Urothelium cell line (cell line): ENCODE measurements around the gene GPC4.
A peak's percentile ranks its signal among the peaks of the same experiment; 100 is the strongest.

Experiments used
- DNase-seq: peaks from one replicate; pipeline ENCODE4 v3.0.0; 2011; ENCODE audit warnings: low spot score, mixed read lengths
- FAIRE-seq: peaks from 2 replicates; lab custom pipeline; 2011; peaks lifted over from hg19 to GRCh38; lab: Jason Lieb, UNC

The GPC4 gene

DNA sequence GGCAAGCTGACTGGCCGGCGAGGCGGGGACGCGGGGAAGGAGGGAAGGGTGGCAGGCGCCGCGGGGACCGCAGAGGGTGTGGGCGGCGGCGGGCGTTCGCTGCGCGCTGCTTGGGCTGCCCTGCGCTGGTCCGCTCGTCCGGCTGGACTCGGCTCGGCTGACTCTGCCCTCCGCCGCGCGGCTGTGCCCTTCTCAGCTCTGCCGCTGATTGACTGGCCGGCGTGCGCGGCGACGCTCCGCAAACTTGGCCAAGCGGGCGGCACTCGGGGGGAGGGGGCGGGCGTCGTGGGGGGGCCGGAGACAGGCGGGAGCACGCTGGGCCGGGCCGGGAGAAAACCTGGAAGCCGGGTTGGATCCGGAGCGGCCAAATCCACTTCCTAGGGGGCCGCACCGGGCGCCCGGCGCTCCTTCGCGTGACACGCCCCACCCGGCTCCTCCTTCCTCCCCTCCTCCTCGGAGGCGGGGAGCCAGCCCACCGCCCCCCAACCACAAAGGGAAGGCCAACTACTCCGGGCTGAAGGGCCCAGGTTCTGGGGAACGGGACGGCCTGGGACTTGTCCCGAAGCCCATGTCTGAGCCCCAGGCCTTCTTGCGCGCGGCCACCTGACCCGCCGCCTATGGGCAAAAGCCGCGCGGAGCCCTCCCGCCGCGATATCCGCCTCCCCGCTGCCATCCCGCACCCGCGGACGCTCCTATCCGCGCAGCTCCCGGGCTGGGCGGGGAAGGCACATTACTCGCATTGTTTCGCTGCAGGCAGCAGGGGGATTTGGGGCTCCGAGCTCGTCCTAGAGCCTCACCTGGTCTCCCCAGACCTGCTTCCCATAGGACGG is at the start of gene GPC4:
Gene GPC4 (minus strand): TSS at position 214 of the 830 bp plus-strand sequence. CDS start 524 bp downstream, outside the sequence.
- FAIRE-seq: no peak
- DNase-seq: peak; percentile 65

DNA sequence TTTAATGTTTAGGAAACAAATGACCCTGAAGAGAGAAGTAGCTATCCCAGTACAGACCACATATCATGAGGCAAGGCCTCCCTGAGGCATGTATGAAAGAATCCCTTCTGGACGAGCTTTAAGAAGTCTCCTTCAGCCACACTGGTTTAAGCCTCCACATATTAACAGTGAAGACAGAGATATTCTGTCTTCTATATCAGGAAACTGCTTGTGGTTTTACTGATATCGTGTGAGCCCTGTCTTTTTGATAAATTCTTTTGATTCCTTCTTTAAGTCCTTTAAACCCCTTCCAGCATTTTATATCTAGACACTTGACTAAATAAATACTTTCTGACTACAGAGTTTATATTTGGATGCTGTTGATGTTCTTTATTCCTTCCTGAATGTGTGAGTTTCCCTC is 45.9 kb upstream of the GPC4 start:
- FAIRE-seq: no peak

DNA sequence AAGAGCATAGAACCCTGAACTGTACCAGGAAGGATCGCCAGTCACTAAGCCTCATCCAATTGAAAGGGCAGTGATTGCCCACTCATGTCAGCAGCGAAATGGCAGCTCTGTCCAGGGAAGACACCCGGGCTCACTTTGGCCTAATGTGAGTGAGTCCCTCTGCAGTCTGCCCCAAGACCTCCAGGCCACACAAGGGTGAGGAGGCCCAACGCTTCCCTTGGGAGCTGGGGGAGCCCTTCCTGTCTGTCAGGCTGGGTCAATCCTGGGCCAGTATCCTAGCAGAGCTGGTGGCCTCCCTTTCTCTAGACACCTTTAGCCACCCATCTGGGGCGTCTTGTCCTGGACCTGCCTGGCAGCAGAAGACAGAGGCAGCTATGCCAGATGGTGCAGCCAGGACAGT is 39.6 kb upstream of the GPC4 start:
- FAIRE-seq (no peak), DNase-seq (no peak)

More for the DNA sequence above, 45.9 kb upstream of the GPC4 start:
- DNase-seq: no peak

DNA sequence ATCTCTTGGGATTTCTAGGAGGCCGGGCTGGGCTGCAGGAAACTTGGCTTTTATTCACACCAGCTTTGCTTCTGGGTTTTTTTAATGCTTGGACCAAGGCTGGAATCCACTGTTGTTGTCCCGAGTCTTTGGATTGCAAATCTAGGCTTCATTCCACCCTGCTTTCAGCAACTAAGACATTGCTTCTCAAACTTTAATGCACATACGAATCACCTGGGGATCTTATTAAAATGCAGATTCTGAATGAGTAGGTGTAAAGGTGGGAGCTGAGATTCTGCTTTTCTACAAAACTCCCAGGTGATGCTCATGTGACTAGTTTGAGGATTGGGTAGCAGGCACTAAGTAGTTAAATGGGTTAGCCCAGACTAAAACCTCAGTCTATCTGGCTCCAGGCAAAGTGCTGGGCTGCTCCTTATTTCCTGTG is 39.2 kb upstream of the GPC4 start:
- DNase-seq: no peak
- no peak for FAIRE-seq

DNA sequence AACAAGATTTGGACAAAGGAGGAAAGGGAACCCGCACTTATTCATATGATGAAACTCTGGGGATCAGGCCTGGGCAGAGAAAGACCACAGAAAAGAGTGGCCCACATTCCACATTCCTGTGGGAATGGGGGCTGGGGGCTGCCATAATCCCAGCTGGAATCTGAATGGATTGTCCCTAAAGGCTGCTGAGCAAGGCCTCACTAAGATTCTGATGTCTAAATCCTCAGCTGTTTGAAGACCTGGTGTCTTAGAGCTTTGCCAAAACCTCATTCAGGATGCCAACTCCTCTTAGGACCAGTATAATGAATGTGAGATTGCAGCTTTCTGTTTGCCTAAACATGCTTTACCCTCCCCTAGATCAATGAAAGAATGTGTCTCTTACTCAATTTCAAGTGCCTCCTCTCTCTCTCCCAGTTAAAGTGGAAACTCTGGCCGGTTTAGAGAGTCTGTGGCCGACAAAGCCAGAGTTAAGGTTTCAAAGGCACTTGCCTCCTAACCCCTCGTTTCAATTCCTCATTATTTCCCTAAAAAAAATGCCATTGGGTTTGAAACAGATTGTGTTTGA is 33.3 kb upstream of the GPC4 start:
- FAIRE-seq (no peak), DNase-seq (no peak)

DNA sequence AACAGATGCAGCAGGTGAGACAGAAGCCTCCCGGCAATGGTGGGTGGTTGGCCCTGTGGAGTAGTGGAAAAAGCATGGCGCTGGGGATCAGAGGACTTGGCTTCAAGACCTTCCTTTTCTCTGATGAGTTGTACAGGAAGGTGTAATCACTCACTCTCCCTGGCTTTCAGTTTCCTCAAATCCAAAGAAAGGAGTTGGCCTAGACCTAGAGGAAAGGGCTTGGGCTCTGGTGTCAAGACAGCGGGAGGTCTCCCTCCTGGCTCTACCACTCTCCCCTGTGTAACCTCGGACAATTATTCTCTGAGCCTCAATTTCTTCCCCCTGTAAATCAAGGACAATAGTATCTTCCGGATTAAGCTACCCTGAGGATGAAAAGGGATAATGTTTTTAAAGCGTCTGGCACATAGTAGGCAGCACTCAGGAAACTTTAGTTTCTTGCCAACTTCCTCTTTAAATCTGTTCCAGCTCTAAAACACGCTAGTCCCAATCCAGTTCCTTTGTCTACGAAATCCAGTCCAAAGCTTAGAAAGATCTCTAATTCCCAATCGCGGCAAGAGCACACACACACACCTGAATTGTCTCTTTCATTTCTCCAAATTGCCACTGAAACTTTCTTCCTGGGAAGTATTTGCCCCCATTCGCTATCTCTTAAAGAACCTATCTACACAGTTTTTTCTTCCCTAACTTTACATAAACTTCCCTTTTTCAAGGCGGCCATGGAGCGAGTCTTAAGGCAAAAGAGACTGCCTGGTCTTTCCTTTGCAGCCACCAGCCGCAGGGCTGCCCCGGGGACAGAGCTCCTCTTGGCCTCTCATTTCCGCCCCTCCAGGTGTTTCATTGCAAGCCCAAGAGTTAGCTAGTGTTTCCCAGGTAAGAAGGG is 29.9 kb upstream of the GPC4 start:
- DNase-seq (peak; percentile 6), FAIRE-seq (no peak)

DNA sequence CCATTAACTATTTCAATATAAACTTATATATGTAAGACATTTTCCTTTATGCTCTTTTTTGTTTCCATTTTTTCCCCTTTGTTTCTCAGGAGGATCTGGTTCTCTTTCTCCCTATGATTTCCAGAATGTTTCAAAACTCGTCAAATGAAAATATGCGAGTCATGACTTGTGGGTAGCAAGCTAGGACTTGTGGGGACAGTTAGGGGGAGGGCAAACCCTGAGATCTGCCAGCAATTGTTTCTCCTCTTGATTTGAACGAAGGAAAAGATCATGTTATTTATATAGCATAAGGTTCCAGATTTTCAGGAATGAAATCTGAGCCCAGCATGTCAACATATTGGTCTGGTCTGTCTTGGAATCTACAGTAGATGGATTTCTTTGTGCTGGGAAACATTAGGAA is 28.9 kb upstream of the GPC4 start:
- FAIRE-seq: no peak
- no peak for DNase-seq

DNA sequence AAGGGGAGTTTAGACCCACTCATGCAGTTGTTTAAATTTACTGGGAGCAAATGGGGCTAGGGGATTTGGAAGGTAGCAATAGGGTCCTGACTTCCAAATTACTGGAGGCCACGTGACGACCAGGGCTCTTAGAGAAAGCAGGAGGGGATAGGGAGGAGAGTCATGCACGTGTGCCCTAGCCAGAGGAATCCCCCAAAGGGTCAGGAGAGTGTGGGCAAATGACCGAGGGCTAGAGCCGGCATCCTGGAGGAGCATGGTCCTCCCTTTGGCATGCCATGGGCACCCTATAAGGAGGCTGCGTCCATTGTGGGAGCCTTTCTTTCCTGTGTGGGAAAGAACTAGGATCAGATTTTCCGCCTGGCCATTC is 25.5 kb upstream of the GPC4 start:
- no peak for DNase-seq
- no peak for FAIRE-seq

DNA sequence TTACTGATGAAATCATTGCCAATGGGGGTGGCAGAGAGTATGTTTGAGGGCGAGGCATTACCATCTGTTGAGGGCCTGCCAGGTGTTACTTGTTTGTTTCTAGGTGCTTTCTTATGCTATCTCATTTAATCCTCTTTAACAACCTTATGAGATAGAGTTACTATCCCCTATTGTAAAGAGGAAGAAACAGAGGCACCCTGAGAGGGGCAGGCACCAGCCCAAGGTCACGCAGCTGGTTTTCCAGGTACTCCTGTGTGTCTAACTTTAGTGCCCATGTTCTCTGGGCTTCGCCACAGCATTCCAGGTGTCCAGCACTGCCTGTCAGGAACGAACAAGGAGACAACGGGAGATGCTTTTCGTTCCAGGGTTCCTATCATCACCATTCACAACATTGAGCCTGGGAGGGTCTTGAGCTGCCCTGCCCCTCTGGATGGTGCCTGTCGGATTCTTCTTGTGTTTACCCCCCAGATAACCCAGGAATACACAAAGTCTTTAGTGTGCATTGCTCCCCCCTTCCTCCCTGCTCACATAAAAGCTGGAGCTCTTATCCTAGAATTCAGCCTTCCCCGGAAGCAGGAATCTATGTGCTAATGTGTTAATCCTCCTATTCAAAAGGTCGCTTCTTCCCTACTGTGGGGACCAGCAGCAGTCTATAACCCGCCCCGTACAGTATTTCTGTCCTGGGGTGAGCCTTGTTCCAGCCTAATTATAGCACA is 24.9 kb upstream of the GPC4 start:
- FAIRE-seq (no peak), DNase-seq (no peak)

DNA sequence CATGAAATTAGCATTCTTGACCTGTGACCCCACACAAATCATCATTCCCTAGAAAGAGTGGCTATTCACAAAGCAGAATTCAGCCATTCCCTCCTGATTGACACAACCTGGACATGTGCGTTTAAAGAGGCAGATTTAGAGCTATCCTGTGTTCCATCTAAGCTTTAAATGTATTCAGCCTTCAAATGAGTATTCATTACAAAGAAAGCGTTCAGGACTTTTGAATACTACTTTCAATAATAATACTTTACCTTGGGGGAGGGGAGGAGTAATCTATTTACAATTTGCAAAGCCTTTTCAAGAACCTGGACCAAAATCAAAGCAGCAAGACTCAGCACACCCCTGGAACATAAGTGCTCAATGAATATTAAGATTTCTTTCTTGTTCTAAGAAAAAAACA is 22.5 kb upstream of the GPC4 start:
- FAIRE-seq (no peak), DNase-seq (no peak)

DNA sequence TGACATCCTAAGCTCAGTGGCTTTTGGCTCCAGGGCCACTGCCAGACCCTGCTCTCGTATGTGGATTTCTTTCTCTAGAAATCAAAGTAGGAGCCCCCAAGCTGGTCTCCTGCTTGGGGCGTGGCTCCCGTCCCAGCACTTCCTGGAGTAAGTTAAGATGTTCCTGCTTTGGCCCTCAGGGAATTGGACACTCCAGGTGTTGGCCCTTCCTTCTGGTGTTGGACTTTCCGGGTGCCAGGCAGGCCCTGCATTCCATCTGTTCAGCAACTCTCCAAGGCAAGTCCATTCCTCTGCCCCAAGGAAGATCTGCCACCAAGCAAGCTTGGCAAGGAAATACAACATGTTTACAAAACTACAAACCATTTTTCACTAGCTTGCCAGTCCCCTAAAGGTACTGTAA is 22.1 kb upstream of the GPC4 start:
- DNase-seq: no peak
- FAIRE-seq: no peak

DNA sequence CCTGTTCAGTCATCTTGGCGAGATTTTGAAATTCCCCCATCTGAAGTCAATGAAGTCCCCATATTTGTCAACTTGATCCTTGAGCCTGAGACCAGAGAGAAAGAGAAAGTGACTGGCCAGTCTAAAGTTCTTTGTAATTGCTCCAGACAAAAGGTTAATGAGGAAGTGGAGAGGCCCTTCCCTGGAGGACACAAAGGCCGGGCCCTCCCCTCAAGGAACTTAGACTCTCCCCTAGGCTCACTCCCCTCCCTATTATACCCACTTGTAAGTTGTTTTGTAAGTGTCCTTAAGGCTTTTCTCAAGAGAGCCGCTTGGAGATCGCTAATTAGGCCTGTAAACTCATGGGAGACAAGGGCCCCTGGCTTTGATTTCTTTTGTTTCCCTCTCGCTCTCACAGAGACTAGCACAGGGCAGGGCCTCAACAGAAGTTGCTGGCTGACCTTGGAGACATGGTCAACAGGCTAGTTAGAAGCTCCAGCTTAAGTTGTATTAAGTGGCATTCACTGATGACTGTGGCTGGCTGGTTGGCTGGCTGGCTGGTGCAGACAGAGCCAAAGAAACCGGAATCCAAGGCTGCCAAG is 20.3 kb upstream of the GPC4 start:
- no peak for FAIRE-seq
- no peak for DNase-seq

DNA sequence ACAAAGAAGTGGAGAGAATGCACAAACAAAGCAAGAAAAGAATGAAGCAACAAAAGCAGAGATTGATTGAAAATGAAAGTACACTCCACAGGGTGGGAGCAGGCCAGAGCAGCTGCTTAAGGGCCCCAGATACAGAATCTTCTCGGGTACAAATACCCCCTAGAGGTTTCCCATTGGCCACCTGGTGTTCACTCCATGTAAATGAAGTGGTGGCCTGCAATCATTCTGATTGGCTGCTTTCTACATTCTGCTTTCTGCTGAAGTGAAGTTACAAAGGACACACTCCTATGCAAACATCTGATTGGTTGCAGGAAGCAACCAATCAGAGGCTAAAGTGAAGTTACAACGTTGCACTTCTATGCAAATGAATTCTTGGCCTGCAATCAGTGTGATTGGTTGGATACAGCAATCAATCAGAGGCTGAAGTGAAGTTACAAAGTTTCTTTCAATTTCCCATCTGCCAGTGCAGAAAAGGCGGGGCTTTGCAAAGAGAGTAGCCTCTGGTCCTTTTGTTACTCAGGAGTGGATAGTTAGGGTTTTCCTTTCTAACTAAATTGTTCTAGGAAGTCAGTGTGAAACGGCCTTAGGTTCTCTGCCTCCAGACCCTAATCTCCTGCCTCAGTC is 19.0 kb upstream of the GPC4 start:
- no peak for FAIRE-seq

DNA sequence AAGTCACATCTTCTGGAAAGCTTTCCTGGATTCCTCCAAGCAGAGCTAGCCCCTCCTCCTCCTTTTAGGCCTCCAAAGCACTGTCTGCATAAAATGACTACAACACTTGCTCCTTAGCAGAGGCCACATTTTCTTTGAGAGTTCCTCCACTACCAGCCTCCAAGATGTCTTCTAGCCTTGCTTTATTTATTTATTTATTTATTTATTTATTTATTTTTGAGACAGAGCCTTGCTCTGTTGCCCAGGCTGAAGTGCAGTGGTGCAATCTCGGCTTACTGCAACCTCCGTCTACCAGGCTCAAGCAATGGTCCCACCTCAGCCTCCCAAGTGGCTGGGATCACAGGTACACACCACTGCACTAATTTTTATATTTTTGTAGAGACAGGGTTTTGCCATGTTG is 4.6 kb upstream of the GPC4 start:
- FAIRE-seq (no peak), DNase-seq (no peak)

More for the DNA sequence above, 19.0 kb upstream of the GPC4 start:
- no peak for DNase-seq

DNA sequence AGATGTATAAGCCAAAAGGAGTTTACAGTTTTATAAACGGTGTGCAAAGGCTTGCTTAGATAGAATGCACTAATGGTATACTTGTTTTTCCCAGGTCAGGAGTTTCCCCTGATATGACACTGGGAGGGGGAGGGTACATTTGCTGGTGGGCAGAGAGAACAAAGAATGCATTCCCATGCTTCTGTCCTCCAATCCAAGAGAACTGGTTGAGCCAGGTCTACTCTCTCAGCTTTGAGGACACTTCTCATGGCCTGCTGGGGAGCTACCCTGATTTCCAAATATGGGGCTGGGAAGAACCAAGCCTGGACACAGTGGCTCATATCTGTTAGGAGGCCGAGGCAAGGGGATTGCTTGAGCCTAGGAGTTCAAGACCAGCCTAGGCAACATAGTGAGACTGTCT is 3.3 kb upstream of the GPC4 start:
- no peak for DNase-seq
- FAIRE-seq: no peak

DNA sequence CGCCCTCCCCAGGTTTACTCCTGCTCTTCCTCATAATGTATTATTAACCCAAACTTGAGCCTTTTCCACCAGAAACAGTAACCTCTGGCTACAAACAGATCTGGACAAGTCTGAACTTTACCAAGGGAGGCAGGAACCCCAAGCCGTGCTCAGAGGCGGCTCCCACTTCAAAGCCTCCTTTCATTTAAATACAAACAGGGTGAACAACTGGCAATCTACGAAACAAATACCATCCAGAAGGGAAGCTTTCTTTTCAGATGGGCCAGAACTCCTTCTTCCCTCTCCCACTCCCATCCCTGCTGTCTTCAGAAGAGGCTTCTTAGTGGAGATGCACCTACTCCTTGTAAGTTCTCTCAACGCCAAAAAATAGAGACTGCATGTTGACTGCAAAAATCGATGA is 2.1 kb upstream of the GPC4 start:
- FAIRE-seq (no peak), DNase-seq (no peak)

DNA sequence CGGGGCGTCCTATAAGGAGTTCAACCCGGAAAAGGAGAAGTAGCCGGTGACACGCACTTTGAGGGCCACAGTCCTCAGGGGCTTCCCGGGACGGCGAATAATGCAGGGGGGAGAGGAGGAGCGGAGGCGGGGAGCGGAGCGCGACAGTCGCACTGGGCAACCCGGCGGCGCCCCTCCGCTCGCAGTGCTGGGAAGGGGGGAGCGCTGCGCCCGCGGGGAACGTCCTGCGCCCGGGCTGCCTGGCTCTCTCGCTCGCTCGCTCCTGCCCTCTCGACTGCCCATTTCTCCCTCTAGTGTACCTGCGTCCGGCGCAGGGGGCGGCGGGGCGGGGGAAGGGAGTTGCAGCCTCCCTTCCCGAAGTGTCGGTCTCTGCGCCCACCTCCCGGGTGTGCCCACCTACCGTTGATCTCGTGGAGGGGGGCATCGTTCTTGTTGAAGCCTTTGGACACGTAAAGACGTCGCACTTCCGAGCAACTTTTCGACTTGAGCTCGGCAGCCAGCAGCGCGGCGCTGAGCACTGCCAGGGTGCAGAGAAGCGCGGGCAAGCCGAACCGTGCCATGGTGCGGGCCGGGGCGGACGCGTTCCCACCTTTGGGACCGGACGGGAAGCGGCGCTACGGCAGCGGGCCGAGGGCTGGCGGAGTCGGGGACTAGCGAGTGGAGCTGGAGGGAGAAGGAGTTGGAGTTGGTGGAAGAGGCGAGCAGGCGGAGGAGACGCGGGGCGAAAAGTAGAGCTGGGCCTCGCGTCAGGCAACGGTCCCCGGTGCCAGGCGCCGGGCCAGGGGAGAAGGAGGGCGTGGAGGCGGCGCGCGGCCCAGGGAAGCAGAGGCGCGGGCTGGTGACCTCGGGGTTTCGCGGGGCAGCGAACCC is 648 bp downstream of the GPC4 start:
- DNase-seq (no peak), FAIRE-seq (no peak)

DNA sequence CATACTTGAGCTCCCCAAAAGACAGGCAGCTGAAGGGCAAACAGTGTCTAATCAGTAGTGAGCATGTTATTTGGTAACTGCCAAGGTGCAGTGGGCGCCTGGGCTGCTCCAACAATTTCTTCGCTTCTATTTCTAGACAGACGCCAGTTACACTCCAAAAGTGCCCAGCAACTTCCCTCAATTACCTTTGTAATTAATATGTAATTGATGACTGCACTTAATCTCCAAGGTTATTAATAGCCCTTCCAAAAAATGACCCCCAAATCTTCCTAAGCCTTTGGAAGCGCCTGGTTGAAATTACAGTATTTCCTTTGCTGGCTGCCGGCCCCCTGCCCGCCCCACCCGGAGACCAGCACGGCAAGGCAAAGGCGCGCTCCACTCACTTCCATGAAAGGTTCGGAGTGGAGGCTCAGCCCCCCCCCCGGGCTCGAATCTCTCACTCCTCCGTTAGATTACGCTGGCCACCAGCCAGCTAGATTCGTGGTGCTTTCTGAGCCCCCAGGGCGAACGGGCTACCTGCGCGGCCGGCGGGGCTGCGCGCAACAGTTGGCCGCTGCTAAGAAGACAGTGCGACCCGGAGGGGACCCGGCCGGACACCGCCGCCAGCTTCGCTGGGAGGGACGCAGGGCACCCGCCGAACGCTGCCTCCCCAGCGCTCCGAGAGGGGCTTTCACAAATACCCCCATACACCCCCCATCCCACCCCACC is 1.9 kb downstream of the GPC4 start:
- no peak for FAIRE-seq
- DNase-seq: no peak

DNA sequence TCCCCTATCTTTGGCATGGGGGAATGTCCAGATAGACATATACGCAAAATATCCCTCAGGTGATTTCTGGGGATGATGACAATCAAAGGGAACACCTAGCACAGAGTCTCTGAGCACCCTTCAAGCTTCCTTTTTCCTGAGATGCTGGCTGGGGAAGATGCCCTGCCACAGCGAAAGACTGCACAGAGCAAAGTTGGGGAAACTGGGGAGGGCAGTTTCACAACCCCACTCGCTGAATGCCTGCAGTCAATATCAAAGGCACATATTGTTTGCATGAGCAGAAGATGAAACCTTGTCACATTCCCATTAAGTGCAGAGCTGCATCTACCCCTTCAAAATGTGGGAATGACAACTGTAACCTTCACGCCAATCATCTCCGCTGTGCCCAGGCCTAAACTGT is 2.6 kb downstream of the GPC4 start:
- FAIRE-seq: no peak
- DNase-seq: no peak
